ENCODE data around the gene USP37.

The USP37 gene

GRCh38 chr2:218448934-218449333, 119.2 kb downstream of the USP37 start:
- Histone ChIP-seq H2BK15ac (ENCODE audit: low read depth, poor library complexity, severe bottlenecking) (no peak overlapping the region), H3K9me3 (ENCODE audit: control insufficient read depth, low read length) (no peaks in the 10 kb centered on the region), H2AFZ (ENCODE audit: low read depth, low read length) (no peak overlapping the region), H2BK120ac (ENCODE audit: low read depth, low read length) (no peak overlapping the region), H2AK5ac (ENCODE audit: low read length, severe bottlenecking) (no peak overlapping the region), H3K18ac (ENCODE audit: low read depth in 1 of 2, low read length in 2 of 2) (no peak overlapping the region), H3K14ac (ENCODE audit: low read length in 2 of 2) (no peak overlapping the region), H3K27ac (ENCODE audit: low read length, poor library complexity, severe bottlenecking) (no peak overlapping the region), H4K91ac (ENCODE audit: low read length) (no peak overlapping the region), H2BK5ac (ENCODE audit: low read depth, low read length, poor library complexity, severe bottlenecking) (no peak overlapping the region), H3K27me3 (ENCODE audit: control insufficient read depth in 1 of 2, insufficient read depth in 1 of 2, low read length in 2 of 2) (no peaks in the 10 kb centered on the region), H2BK12ac (ENCODE audit: low read length in 2 of 2) (no peak overlapping the region), H3K79me1 (replicated peaks; ENCODE audit: low read length, poor library complexity, severe bottlenecking) (peaks cover 2% of the 10 kb centered on the region), H3K23ac (ENCODE audit: low read length in 2 of 2) (no peak overlapping the region), H3K4ac (ENCODE audit: low read depth in 1 of 2, low read length in 2 of 2) (no peak overlapping the region), H3K4me1 (ENCODE audit: control insufficient read depth, insufficient read depth, low read depth, low read length) (no peaks in the 10 kb centered on the region), H3K4me2 (ENCODE audit: low read length, poor library complexity, severe bottlenecking) (no peak overlapping the region), H3K9ac (ENCODE audit: low read length) (no peak overlapping the region), H3K4me3 (ENCODE audit: insufficient read depth in 1 of 2, low read depth in 1 of 2, low read length in 2 of 2) (no peak overlapping the region), H4K8ac (ENCODE audit: low read length) (no peak overlapping the region), H3K36me3 (ENCODE audit: control insufficient read depth in 1 of 2, insufficient read depth in 2 of 2, low read depth in 1 of 2, low read length in 2 of 2) (peaks cover 3 to 37% of the 10 kb centered on the region in 2 experiments)
- WGBS: 79% methylated on average over 2 of the region's 3 CpGs
- peak; percentile 54 for DNase-seq

- H2BK5ac ChIP-seq (ENCODE audit: low read depth, low read length, poor library complexity, severe bottlenecking): no peak overlapping the region
- H3K23ac ChIP-seq (ENCODE audit: low read length in 2 of 2): no peak overlapping the region
- no peaks in the 10 kb centered on the region for H3K4me1 ChIP-seq (ENCODE audit: control insufficient read depth, insufficient read depth, low read depth, low read length)
- H3K9me3 ChIP-seq (ENCODE audit: control insufficient read depth, low read length): no peaks in the 10 kb centered on the region
- no peak overlapping the region for H3K4ac ChIP-seq (ENCODE audit: low read depth in 1 of 2, low read length in 2 of 2)
- H3K4me3 ChIP-seq (ENCODE audit: insufficient read depth in 1 of 2, low read depth in 1 of 2, low read length in 2 of 2): no peak overlapping the region
- no peak overlapping the region for H3K18ac ChIP-seq (ENCODE audit: low read depth in 1 of 2, low read length in 2 of 2)
- H2BK15ac ChIP-seq (ENCODE audit: low read depth, poor library complexity, severe bottlenecking): no peak overlapping the region
- peaks cover 2% of the 10 kb centered on the region for H3K79me1 ChIP-seq (replicated peaks; ENCODE audit: low read length, poor library complexity, severe bottlenecking)
- H3K36me3 ChIP-seq (ENCODE audit: control insufficient read depth in 1 of 2, insufficient read depth in 2 of 2, low read depth in 1 of 2, low read length in 2 of 2): peaks cover 3 to 24% of the 10 kb centered on the region in 2 experiments
- H2BK12ac ChIP-seq (ENCODE audit: low read length in 2 of 2): no peak overlapping the region
- no peak overlapping the region for H4K8ac ChIP-seq (ENCODE audit: low read length)
- WGBS: 94% methylated on average over 2 of the region's 2 CpGs
- no peak overlapping the region for H2AFZ ChIP-seq (ENCODE audit: low read depth, low read length)
- no peak for DNase-seq
- no peak overlapping the region for H3K4me2 ChIP-seq (ENCODE audit: low read length, poor library complexity, severe bottlenecking)
- H2AK5ac ChIP-seq (ENCODE audit: low read length, severe bottlenecking): no peak overlapping the region
- no peak overlapping the region for H2BK120ac ChIP-seq (ENCODE audit: low read depth, low read length)
- H3K27ac ChIP-seq (ENCODE audit: low read length, poor library complexity, severe bottlenecking): no peak overlapping the region
- no peak overlapping the region for H3K9ac ChIP-seq (ENCODE audit: low read length)
- H3K27me3 ChIP-seq (ENCODE audit: control insufficient read depth in 1 of 2, insufficient read depth in 1 of 2, low read length in 2 of 2): no peaks in the 10 kb centered on the region
- H3K14ac ChIP-seq (ENCODE audit: low read length in 2 of 2): no peak overlapping the region
- no peak overlapping the region for H4K91ac ChIP-seq (ENCODE audit: low read length)
Observed at GRCh38 chr2:218447072-218447471, 121.1 kb downstream of the USP37 start.

GRCh38 chr2:218446547-218446946, 121.6 kb downstream of the USP37 start:
- Histone ChIP-seq H2BK5ac (ENCODE audit: low read depth, low read length, poor library complexity, severe bottlenecking) (no peak overlapping the region), H3K36me3 (ENCODE audit: control insufficient read depth in 1 of 2, insufficient read depth in 2 of 2, low read depth in 1 of 2, low read length in 2 of 2) (peaks cover 3 to 23% of the 10 kb centered on the region in 2 experiments), H3K27ac (ENCODE audit: low read length, poor library complexity, severe bottlenecking) (no peak overlapping the region), H3K79me1 (replicated peaks; ENCODE audit: low read length, poor library complexity, severe bottlenecking) (peaks cover 2% of the 10 kb centered on the region), H3K18ac (ENCODE audit: low read depth in 1 of 2, low read length in 2 of 2) (no peak overlapping the region), H4K8ac (ENCODE audit: low read length) (no peak overlapping the region), H3K14ac (ENCODE audit: low read length in 2 of 2) (no peak overlapping the region), H3K9me3 (ENCODE audit: control insufficient read depth, low read length) (no peaks in the 10 kb centered on the region), H3K9ac (ENCODE audit: low read length) (no peak overlapping the region), H3K27me3 (ENCODE audit: control insufficient read depth in 1 of 2, insufficient read depth in 1 of 2, low read length in 2 of 2) (no peaks in the 10 kb centered on the region), H2BK12ac (ENCODE audit: low read length in 2 of 2) (no peak overlapping the region), H2BK15ac (ENCODE audit: low read depth, poor library complexity, severe bottlenecking) (no peak overlapping the region), H3K4me1 (ENCODE audit: control insufficient read depth, insufficient read depth, low read depth, low read length) (no peaks in the 10 kb centered on the region), H3K23ac (ENCODE audit: low read length in 2 of 2) (no peak overlapping the region), H2AFZ (ENCODE audit: low read depth, low read length) (no peak overlapping the region), H4K91ac (ENCODE audit: low read length) (no peak overlapping the region), H2AK5ac (ENCODE audit: low read length, severe bottlenecking) (no peak overlapping the region), H3K4me2 (ENCODE audit: low read length, poor library complexity, severe bottlenecking) (no peak overlapping the region), H2BK120ac (ENCODE audit: low read depth, low read length) (no peak overlapping the region), H3K4ac (ENCODE audit: low read depth in 1 of 2, low read length in 2 of 2) (no peak overlapping the region), H3K4me3 (ENCODE audit: insufficient read depth in 1 of 2, low read depth in 1 of 2, low read length in 2 of 2) (no peak overlapping the region)
- 97% methylated on average over 6 of the region's 6 CpGs for WGBS
- no peak for DNase-seq

- no peaks in the 10 kb centered on the region for H3K9me3 ChIP-seq (ENCODE audit: control insufficient read depth, low read length)
- H2BK120ac ChIP-seq (ENCODE audit: low read depth, low read length): no peak overlapping the region
- H3K4me3 ChIP-seq (ENCODE audit: insufficient read depth in 1 of 2, low read depth in 1 of 2, low read length in 2 of 2): no peak overlapping the region
- peaks cover 2% of the 10 kb centered on the region for H3K79me1 ChIP-seq (replicated peaks; ENCODE audit: low read length, poor library complexity, severe bottlenecking)
- H3K36me3 ChIP-seq (ENCODE audit: control insufficient read depth in 1 of 2, insufficient read depth in 2 of 2, low read depth in 1 of 2, low read length in 2 of 2): peaks cover 3 to 17% of the 10 kb centered on the region in 2 experiments
- no peak overlapping the region for H2AFZ ChIP-seq (ENCODE audit: low read depth, low read length)
- no peak overlapping the region for H3K18ac ChIP-seq (ENCODE audit: low read depth in 1 of 2, low read length in 2 of 2)
- H4K8ac ChIP-seq (ENCODE audit: low read length): no peak overlapping the region
- DNase-seq: no peak
- H2BK12ac ChIP-seq (ENCODE audit: low read length in 2 of 2): no peak overlapping the region
- H3K14ac ChIP-seq (ENCODE audit: low read length in 2 of 2): no peak overlapping the region
- no peak overlapping the region for H2BK15ac ChIP-seq (ENCODE audit: low read depth, poor library complexity, severe bottlenecking)
- H3K23ac ChIP-seq (ENCODE audit: low read length in 2 of 2): no peak overlapping the region
- no peak overlapping the region for H2AK5ac ChIP-seq (ENCODE audit: low read length, severe bottlenecking)
- no peaks in the 10 kb centered on the region for H3K27me3 ChIP-seq (ENCODE audit: control insufficient read depth in 1 of 2, insufficient read depth in 1 of 2, low read length in 2 of 2)
- no peak overlapping the region for H2BK5ac ChIP-seq (ENCODE audit: low read depth, low read length, poor library complexity, severe bottlenecking)
- H3K4ac ChIP-seq (ENCODE audit: low read depth in 1 of 2, low read length in 2 of 2): no peak overlapping the region
- no peak overlapping the region for H3K27ac ChIP-seq (ENCODE audit: low read length, poor library complexity, severe bottlenecking)
- no peak overlapping the region for H3K9ac ChIP-seq (ENCODE audit: low read length)
- H3K4me2 ChIP-seq (ENCODE audit: low read length, poor library complexity, severe bottlenecking): no peak overlapping the region
- no peak overlapping the region for H4K91ac ChIP-seq (ENCODE audit: low read length)
- no peaks in the 10 kb centered on the region for H3K4me1 ChIP-seq (ENCODE audit: control insufficient read depth, insufficient read depth, low read depth, low read length)
Observed at GRCh38 chr2:218445602-218446001, 122.5 kb downstream of the USP37 start.

Data from mesenchymal stem cell (in vitro differentiated cells and primary cell).